SK-N-SH treated with all-trans-retinoic acid at 6 μM for 48 hours (cell line): ENCODE results near the gene NPAS3.

Experiments used
- ATAC-seq: fragments of 200-7000 bp; cut with Tn5 transposase; 3 replicates; pipeline ENCODE4 v1.9.1; 2020; ENCODE audit warnings: mild to moderate bottlenecking, moderate library complexity
- ARNTL ChIP-seq: fragments of 450-650 bp; formaldehyde crosslinking; IDR thresholded peaks from 2 replicates; pipeline ENCODE4 v1.5.0; 2020; ENCODE audit warnings: low read depth, mild to moderate bottlenecking, moderate library complexity, borderline replicate concordance
- BACH2 ChIP-seq: fragments of 250-450 bp; sonication (Bioruptor Pico); IDR thresholded peaks from 2 replicates; pipeline ENCODE4 v1.9.0; 2021; ENCODE audit warnings: mild to moderate bottlenecking, borderline replicate concordance
- CREB5 ChIP-seq: fragments of 250-450 bp; sonication (Bioruptor Pico); IDR thresholded peaks from 2 replicates; pipeline ENCODE4 v1.5.1; 2020; ENCODE audit warnings: low read depth, mild to moderate bottlenecking, moderate library complexity
- CSDC2 ChIP-seq: fragments of 250-450 bp; sonication (Bioruptor Pico); IDR thresholded peaks from 2 replicates; pipeline ENCODE4 v1.5.0; 2020; ENCODE audit warnings: mild to moderate bottlenecking, moderate library complexity
- CSRNP3 ChIP-seq: fragments of 250-450 bp; sonication (Bioruptor Pico); IDR thresholded peaks from 2 replicates; pipeline ENCODE4 v1.5.1; 2021; ENCODE audit warnings: mild to moderate bottlenecking, moderate library complexity
- ESRRG ChIP-seq: fragments of 250-450 bp; sonication (Bioruptor Pico); IDR thresholded peaks from 2 replicates; pipeline ENCODE4 v1.6.1; 2021; ENCODE audit warnings: mild to moderate bottlenecking
- GLIS3 ChIP-seq: fragments of 250-450 bp; sonication (Bioruptor Pico); IDR thresholded peaks from 2 replicates; pipeline ENCODE4 v1.5.0; 2020; ENCODE audit warnings: mild to moderate bottlenecking, moderate library complexity
- ISL1 ChIP-seq: fragments of 250-450 bp; sonication (Bioruptor Pico); IDR thresholded peaks from 2 replicates; pipeline ENCODE4 v2.1.2; 2022; ENCODE audit warnings: mild to moderate bottlenecking, moderate library complexity
- OSR1 ChIP-seq: fragments of 250-450 bp; sonication (Bioruptor Pico); IDR thresholded peaks from 2 replicates; pipeline ENCODE4 v1.8.0; 2022; ENCODE audit warnings: moderate library complexity, mild to moderate bottlenecking, inconsistent platforms
- PPARA ChIP-seq: fragments of 250-450 bp; sonication (Bioruptor Pico); IDR thresholded peaks from 2 replicates; pipeline ENCODE4 v1.5.0; 2020; ENCODE audit warnings: mild to moderate bottlenecking, borderline replicate concordance
- RARB ChIP-seq: fragments of 250-450 bp; sonication (Bioruptor Pico); IDR thresholded peaks from 2 replicates; pipeline ENCODE4 v1.8.0; 2021; ENCODE audit warnings: mild to moderate bottlenecking, moderate library complexity
- SNAI2 ChIP-seq: fragments of 250-450 bp; sonication (Bioruptor Pico); IDR thresholded peaks from 2 replicates; pipeline ENCODE4 v1.5.0; 2020; ENCODE audit warnings: mild to moderate bottlenecking, moderate library complexity
- TOX ChIP-seq: fragments of 250-450 bp; sonication (Bioruptor Pico); IDR thresholded peaks from 2 replicates; pipeline ENCODE4 v1.8.0; 2021; ENCODE audit warnings: mild to moderate bottlenecking, moderate library complexity, borderline replicate concordance
- TSHZ2 ChIP-seq: fragments of 250-450 bp; sonication (Bioruptor Pico); IDR thresholded peaks from 2 replicates; pipeline ENCODE4 v1.5.0; 2020; ENCODE audit warnings: mild to moderate bottlenecking, moderate library complexity
- ZC3H10 ChIP-seq: fragments of 250-450 bp; sonication (Bioruptor Pico); IDR thresholded peaks from 2 replicates; pipeline ENCODE4 v1.5.1; 2021; ENCODE audit warnings: mild to moderate bottlenecking, moderate library complexity
- ZFP3 ChIP-seq: fragments of 250-450 bp; sonication (Bioruptor Pico); IDR thresholded peaks from 2 replicates; pipeline ENCODE4 v1.5.0; 2020; ENCODE audit warnings: mild to moderate bottlenecking, moderate library complexity
- ZFP30 ChIP-seq: fragments of 450-650 bp; formaldehyde crosslinking; IDR thresholded peaks from 2 replicates; pipeline ENCODE4 v1.5.0; 2022; ENCODE audit warnings: mild to moderate bottlenecking, moderate library complexity
- ZNF565 ChIP-seq: fragments of 450-650 bp; formaldehyde crosslinking; conservative IDR thresholded peaks from 2 replicates; pipeline ENCODE4 v1.5.0; 2020; ENCODE audit warnings: low read depth, mild to moderate bottlenecking, moderate library complexity
- ZNF70 ChIP-seq: fragments of 450-650 bp; formaldehyde crosslinking; IDR thresholded peaks from 2 replicates; pipeline ENCODE4 v1.5.0; 2020; ENCODE audit warnings: mild to moderate bottlenecking, moderate library complexity
- TF ChIP-seq, protein P1 (sequence below): fragments of 250-450 bp; sonication (Bioruptor Pico); IDR thresholded peaks from 2 replicates; pipeline ENCODE4 v1.8.0; 2020; ENCODE audit warnings: mild to moderate bottlenecking, moderate library complexity, borderline replicate concordance
- TF ChIP-seq, protein P2 (sequence below): fragments of 250-450 bp; sonication (Bioruptor Pico); IDR thresholded peaks from 2 replicates; pipeline ENCODE4 v1.8.0; 2021; ENCODE audit warnings: low read depth, mild to moderate bottlenecking, moderate library complexity, borderline replicate concordance

NPAS3 gene

DNA sequence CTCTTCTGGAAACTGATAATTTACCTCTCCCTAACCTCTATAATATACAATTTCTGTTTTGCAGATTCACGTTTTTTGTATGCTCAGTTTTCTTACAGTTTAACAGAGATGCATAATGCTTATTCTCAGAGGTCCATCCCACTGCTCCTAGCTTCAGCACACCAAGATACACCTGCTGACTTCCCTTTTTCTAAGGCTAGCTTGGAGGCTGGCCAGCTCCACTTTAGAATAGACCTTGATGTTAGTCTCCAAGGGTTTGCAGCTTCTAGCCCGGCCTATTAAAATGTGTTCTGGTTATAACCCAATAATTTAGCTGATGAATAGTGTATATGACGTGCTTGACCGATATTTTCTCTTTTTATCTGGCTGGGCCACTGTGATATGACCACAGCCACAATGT lies 751.0 kb downstream of the NPAS3 start (continued):
- TF ChIP-seq CSRNP3: no peak

DNA sequence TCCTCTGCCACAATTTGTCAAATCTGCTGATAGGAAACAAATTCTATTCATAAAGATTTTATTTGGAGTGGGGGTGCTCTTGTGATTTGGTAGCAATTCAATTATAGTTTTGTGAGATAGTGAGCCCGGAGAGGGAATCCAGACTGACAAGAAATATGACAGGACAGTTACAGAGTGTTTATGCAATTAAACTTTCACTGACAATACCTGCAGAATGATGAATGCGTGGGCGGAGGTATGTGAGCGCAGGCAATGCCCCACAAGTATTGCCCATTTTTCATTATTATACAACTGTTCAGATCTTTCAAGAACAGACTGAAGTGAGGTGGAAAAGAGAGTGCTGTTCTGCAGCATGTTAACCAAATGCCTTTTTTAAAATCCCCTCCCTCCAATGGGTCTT lies 753.2 kb downstream of the NPAS3 start:
- peak; percentile 11 for ATAC-seq
- peak; percentile 92 for TF ChIP-seq ISL1 (CRISPR knock-in tag)
- no peak for TF ChIP-seq ARNTL (CRISPR knock-in tag)

DNA sequence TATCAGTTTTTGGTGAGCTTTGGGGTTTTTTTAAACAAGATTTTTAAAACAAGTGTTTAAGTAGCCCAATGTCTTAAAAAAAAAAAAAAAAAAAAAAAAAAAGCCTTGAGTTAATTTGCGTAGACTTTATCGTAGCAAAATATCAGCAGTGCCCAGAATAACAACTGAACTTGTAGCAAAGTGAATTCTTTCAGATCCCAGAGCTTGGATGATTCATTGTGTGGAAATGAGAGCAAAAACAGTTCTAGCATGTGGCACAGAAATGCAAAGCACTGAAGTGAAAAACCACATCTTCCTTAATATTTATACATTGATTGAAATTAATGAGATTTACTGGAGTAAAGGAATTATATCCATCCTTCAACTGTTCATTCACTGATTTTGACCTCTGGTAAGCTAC lies 754.1 kb downstream of the NPAS3 start:
- TF ChIP-seq CSRNP3 (no peak), CSDC2 (CRISPR knock-in tag) (no peak), CREB5 (CRISPR knock-in tag) (no peak), RARB (CRISPR knock-in tag) (no peak), ZC3H10 (CRISPR knock-in tag) (peak; percentile 66), ISL1 (CRISPR knock-in tag) (peak; percentile 88)
- peak; percentile 96 for ATAC-seq

- ATAC-seq: peak; percentile 93
- TF ChIP-seq OSR1 (CRISPR knock-in tag): no peak
- TF ChIP-seq TSHZ2 (CRISPR knock-in tag): no peak
- no peak for TF ChIP-seq SNAI2
- TF ChIP-seq BACH2 (CRISPR knock-in tag): no peak
- TF ChIP-seq CREB5 (CRISPR knock-in tag): no peak
- no peak for TF ChIP-seq ARNTL (CRISPR knock-in tag)
- TF ChIP-seq ZNF565 (CRISPR knock-in tag): no peak
- no peak for TF ChIP-seq ZFP3 (CRISPR knock-in tag)
- TF ChIP-seq ZC3H10 (CRISPR knock-in tag): no peak
- no peak for TF ChIP-seq ZFP30 (CRISPR knock-in tag)
- no peak for TF ChIP-seq PPARA
- TF ChIP-seq, protein P1, sequence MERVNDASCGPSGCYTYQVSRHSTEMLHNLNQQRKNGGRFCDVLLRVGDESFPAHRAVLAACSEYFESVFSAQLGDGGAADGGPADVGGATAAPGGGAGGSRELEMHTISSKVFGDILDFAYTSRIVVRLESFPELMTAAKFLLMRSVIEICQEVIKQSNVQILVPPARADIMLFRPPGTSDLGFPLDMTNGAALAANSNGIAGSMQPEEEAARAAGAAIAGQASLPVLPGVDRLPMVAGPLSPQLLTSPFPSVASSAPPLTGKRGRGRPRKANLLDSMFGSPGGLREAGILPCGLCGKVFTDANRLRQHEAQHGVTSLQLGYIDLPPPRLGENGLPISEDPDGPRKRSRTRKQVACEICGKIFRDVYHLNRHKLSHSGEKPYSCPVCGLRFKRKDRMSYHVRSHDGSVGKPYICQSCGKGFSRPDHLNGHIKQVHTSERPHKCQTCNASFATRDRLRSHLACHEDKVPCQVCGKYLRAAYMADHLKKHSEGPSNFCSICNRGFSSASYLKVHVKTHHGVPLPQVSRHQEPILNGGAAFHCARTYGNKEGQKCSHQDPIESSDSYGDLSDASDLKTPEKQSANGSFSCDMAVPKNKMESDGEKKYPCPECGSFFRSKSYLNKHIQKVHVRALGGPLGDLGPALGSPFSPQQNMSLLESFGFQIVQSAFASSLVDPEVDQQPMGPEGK: no peak
- TF ChIP-seq ESRRG (CRISPR knock-in tag): no peak
- TF ChIP-seq, protein P2, sequence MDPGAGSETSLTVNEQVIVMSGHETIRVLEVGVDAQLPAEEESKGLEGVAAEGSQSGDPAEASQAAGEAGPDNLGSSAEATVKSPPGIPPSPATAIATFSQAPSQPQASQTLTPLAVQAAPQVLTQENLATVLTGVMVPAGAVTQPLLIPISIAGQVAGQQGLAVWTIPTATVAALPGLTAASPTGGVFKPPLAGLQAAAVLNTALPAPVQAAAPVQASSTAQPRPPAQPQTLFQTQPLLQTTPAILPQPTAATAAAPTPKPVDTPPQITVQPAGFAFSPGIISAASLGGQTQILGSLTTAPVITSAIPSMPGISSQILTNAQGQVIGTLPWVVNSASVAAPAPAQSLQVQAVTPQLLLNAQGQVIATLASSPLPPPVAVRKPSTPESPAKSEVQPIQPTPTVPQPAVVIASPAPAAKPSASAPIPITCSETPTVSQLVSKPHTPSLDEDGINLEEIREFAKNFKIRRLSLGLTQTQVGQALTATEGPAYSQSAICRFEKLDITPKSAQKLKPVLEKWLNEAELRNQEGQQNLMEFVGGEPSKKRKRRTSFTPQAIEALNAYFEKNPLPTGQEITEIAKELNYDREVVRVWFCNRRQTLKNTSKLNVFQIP (CRISPR knock-in tag): no peak
- no peak for TF ChIP-seq GLIS3 (CRISPR knock-in tag)
- TF ChIP-seq TOX (CRISPR knock-in tag): no peak
- no peak for TF ChIP-seq RARB (CRISPR knock-in tag)
- TF ChIP-seq ISL1 (CRISPR knock-in tag): no peak
- TF ChIP-seq ZNF70 (CRISPR knock-in tag): no peak
- TF ChIP-seq, all 23 proteins: peak for 0
Measured at GRCh38 chr14:33693237-33693636, 754.6 kb downstream of the NPAS3 start.
